Neuronal stem cell (in vitro differentiated cells): ENCODE results near the gene RS1.

ENCODE experiments used
- DNase-seq: peaks from one replicate; pipeline ENCODE4 v3.0.0-alpha.2; 2013; ENCODE audit warnings: low spot score
- H2AFZ ChIP-seq: one replicate; pipeline ENCODE4 v1.6.1; 2013; ENCODE audit warnings: mild to moderate bottlenecking, low read length, inconsistent platforms
- H2AK5ac ChIP-seq: 2 replicates; pipeline ENCODE4 v1.6.1; 2013; ENCODE audit warnings: low read depth, mild to moderate bottlenecking, inconsistent platforms, low read length, moderate library complexity, mixed read lengths
- H2BK120ac ChIP-seq: 2 replicates; pipeline ENCODE4 v1.6.1; 2013; ENCODE audit warnings: low read depth, mild to moderate bottlenecking, inconsistent platforms, low read length, moderate library complexity, mixed read lengths
- H2BK12ac ChIP-seq: one replicate; pipeline ENCODE4 v1.6.1; 2013; ENCODE audit warnings: low read length, inconsistent platforms
- H2BK15ac ChIP-seq: 2 replicates; pipeline ENCODE4 v1.6.1; 2013; ENCODE audit warnings: mild to moderate bottlenecking, low read length, inconsistent platforms, mixed read lengths
- H2BK5ac ChIP-seq: one replicate; pipeline ENCODE4 v1.6.1; 2013; ENCODE audit warnings: inconsistent platforms, mild to moderate bottlenecking, low read length, moderate library complexity
- H3K14ac ChIP-seq: one replicate; pipeline ENCODE4 v1.6.1; 2013; ENCODE audit warnings: low read length, inconsistent platforms
- H3K18ac ChIP-seq: 2 replicates; pipeline ENCODE4 v1.6.1; 2013; ENCODE audit warnings: low read length, inconsistent platforms
- H3K23ac ChIP-seq: 2 replicates; pipeline ENCODE4 v1.6.1; 2013; ENCODE audit warnings: low read depth, mild to moderate bottlenecking, mixed read lengths, low read length, inconsistent platforms; ENCODE audit not compliant: poor library complexity
- H3K27ac ChIP-seq: replicated peaks from 3 replicates; pipeline ENCODE4 v1.5.1; 2013; ENCODE audit warnings: low read length, inconsistent platforms
- H3K27me3 ChIP-seq, 3 experiments: 2 replicates each; pipeline ENCODE4 v1.6.1; 2013; ENCODE audit warnings: low read length in 3 of 3, mild to moderate bottlenecking in 2 of 3, inconsistent platforms in 1 of 3, low read depth in 1 of 3, mixed read lengths in 1 of 3, moderate library complexity in 1 of 3; ENCODE audit not compliant: control insufficient read depth in 3 of 3, insufficient read depth in 3 of 3
- H3K36me3 ChIP-seq, 2 donors: replicated peaks in 1 of 2; 2 replicates each; pipeline ENCODE4 v1.6.1; 2013; ENCODE audit warnings: low read length in 2 of 2; ENCODE audit not compliant: control insufficient read depth in 2 of 2, insufficient read depth in 2 of 2
- H3K4ac ChIP-seq: 2 replicates; pipeline ENCODE4 v1.6.1; 2013; ENCODE audit warnings: inconsistent platforms, mild to moderate bottlenecking, low read length, moderate library complexity
- H3K4me1 ChIP-seq, 2 donors: 1 replicate in 1 of 2; 2 replicates in 1 of 2; pipeline ENCODE4 v1.6.1; 2013; ENCODE audit warnings: low read length in 2 of 2, low read depth in 1 of 2; ENCODE audit not compliant: control insufficient read depth in 2 of 2, insufficient read depth in 1 of 2
- H3K4me2 ChIP-seq: one replicate; pipeline ENCODE4 v1.6.1; 2013; ENCODE audit warnings: mild to moderate bottlenecking, low read length, inconsistent platforms; ENCODE audit not compliant: insufficient read depth, poor library complexity, severe bottlenecking
- H3K4me3 ChIP-seq, 2 donors: 2 replicates each; pipeline ENCODE4 v1.5.1; 2013; ENCODE audit warnings: low read length in 2 of 2, mild to moderate bottlenecking in 2 of 2, inconsistent platforms in 1 of 2, moderate library complexity in 1 of 2
- H3K79me1 ChIP-seq: one replicate; pipeline ENCODE4 v1.6.1; 2013; ENCODE audit warnings: low read depth, mild to moderate bottlenecking, inconsistent platforms, low read length, moderate library complexity
- H3K9ac ChIP-seq: one replicate; pipeline ENCODE4 v1.6.1; 2013; ENCODE audit warnings: mild to moderate bottlenecking, low read depth, low read length, inconsistent platforms; ENCODE audit not compliant: poor library complexity
- H3K9me3 ChIP-seq, 2 donors: replicated peaks in 1 of 2; 2 replicates each; pipeline versions ENCODE3 to v1.6.1; 2013; ENCODE audit warnings: low read length in 2 of 2, mild to moderate bottlenecking in 2 of 2, inconsistent platforms in 1 of 2, low read depth in 1 of 2, mixed read lengths in 1 of 2, moderate library complexity in 1 of 2; ENCODE audit not compliant: control insufficient read depth in 2 of 2, insufficient read depth in 1 of 2
- H4K8ac ChIP-seq: one replicate; pipeline ENCODE4 v1.6.1; 2013; ENCODE audit warnings: low read depth, mild to moderate bottlenecking, inconsistent platforms, low read length, moderate library complexity
- H4K91ac ChIP-seq: one replicate; pipeline ENCODE4 v1.6.1; 2013; ENCODE audit warnings: low read length, low read depth, mild to moderate bottlenecking, inconsistent platforms; ENCODE audit not compliant: poor library complexity
- WGBS, 2 donors: extraction: QIAGEN DNeasy Blood & Tissue Kit; methylation state at CpG; one replicate each; pipeline ENCODE4 v1.1.7; 2013; ENCODE audit warnings: missing lambda C conversion rate in 2 of 2, mixed read lengths in 1 of 2; ENCODE audit not compliant: insufficient read length in 2 of 2, insufficient replicate concordance in 1 of 2; ENCODE audit errors: extremely low coverage in 2 of 2; 5-methylcytosine and 5-hydroxymethylcytosine counted together

RS1 gene

GRCh38 chrX:18594079-18594478 lies 77.8 kb downstream of the RS1 start:
- no peaks in the 10 kb centered on the region for H3K79me1 ChIP-seq
- no peaks in the 10 kb centered on the region for H3K4me1 ChIP-seq
- no peak overlapping the region for H4K8ac ChIP-seq
- H2AFZ ChIP-seq: no peak overlapping the region
- no peak overlapping the region for H3K4me2 ChIP-seq
- H3K27ac ChIP-seq: no peak overlapping the region
- no peaks in the 10 kb centered on the region for H3K36me3 ChIP-seq
- H2BK15ac ChIP-seq: no peak overlapping the region
- no CpG with 5 or more reads among the region's 2 CpGs for WGBS, 2 donors
- H2AK5ac ChIP-seq: no peak overlapping the region
- no peak overlapping the region for H3K23ac ChIP-seq
- H4K91ac ChIP-seq: no peak overlapping the region
- no peak overlapping the region for H2BK120ac ChIP-seq
- DNase-seq: no peak
- no peaks in the 10 kb centered on the region for H3K9me3 ChIP-seq
- no peak overlapping the region for H3K4ac ChIP-seq
- H3K4me3 ChIP-seq: no peak overlapping the region
- H3K27me3 ChIP-seq: no peaks in the 10 kb centered on the region
- no peak overlapping the region for H3K9ac ChIP-seq
- H2BK5ac ChIP-seq: no peak overlapping the region
- H3K14ac ChIP-seq: no peak overlapping the region
- no peak overlapping the region for H2BK12ac ChIP-seq
- H3K18ac ChIP-seq: no peak overlapping the region

- no peak for DNase-seq
- H3K4me1 ChIP-seq: no peaks in the 10 kb centered on the region
- no peak overlapping the region for H4K8ac ChIP-seq
- no peak overlapping the region for H3K9ac ChIP-seq
- no peaks in the 10 kb centered on the region for H3K79me1 ChIP-seq
- H3K14ac ChIP-seq: no peak overlapping the region
- WGBS, 2 donors: no CpG with 5 or more reads among the region's 2 CpGs
- H3K27ac ChIP-seq: no peak overlapping the region
- H3K9me3 ChIP-seq: no peaks in the 10 kb centered on the region
- H3K27me3 ChIP-seq: no peaks in the 10 kb centered on the region
- H2BK5ac ChIP-seq: no peak overlapping the region
- no peak overlapping the region for H3K18ac ChIP-seq
- no peak overlapping the region for H2BK12ac ChIP-seq
- H4K91ac ChIP-seq: no peak overlapping the region
- H3K36me3 ChIP-seq: no peaks in the 10 kb centered on the region
- H2BK120ac ChIP-seq: no peak overlapping the region
- no peak overlapping the region for H3K23ac ChIP-seq
- H3K4me2 ChIP-seq: no peak overlapping the region
- H2BK15ac ChIP-seq: no peak overlapping the region
- H2AFZ ChIP-seq: no peak overlapping the region
- H3K4me3 ChIP-seq: no peak overlapping the region
- H2AK5ac ChIP-seq: no peak overlapping the region
- H3K4ac ChIP-seq: no peak overlapping the region
These were observed 80.1 kb downstream of the RS1 start for GRCh38 chrX:18591834-18592233.
